ENCODE data around the gene NACC2.

Gene NACC2

GRCh38 chr9:136093995-136094881, 851 bp downstream of the NACC2 start:
- in situ Hi-C loops (cut with HindIII; ENCODE audit: low sequenced_read_pairs), result no loop called here

GRCh38 chr9:136093346-136093986, 1.6 kb downstream of the NACC2 start:
- in situ Hi-C loops (cut with HindIII; ENCODE audit: low sequenced_read_pairs), result no loop called here

GRCh38 chr9:136092741-136093140, 2.3 kb downstream of the NACC2 start:
- in situ Hi-C loops (cut with HindIII; ENCODE audit: low sequenced_read_pairs), result no loop called here

- in situ Hi-C loops (cut with HindIII; ENCODE audit: low sequenced_read_pairs), result no loop called here
Observed at GRCh38 chr9:136092353-136092650, 2.8 kb downstream of the NACC2 start.

GRCh38 chr9:136091582-136092352, 3.3 kb downstream of the NACC2 start:
- in situ Hi-C loops (cut with HindIII; ENCODE audit: low sequenced_read_pairs), result no loop called here

- in situ Hi-C loops (cut with HindIII; ENCODE audit: low sequenced_read_pairs), result no loop called here
Observed at GRCh38 chr9:136090768-136091581, 4.1 kb downstream of the NACC2 start.

- in situ Hi-C loops (cut with HindIII; ENCODE audit: low sequenced_read_pairs), result no loop called here
Observed at GRCh38 chr9:136090056-136090735, 4.9 kb downstream of the NACC2 start.

GRCh38 chr9:136089697-136090045, 5.4 kb downstream of the NACC2 start:
- in situ Hi-C loops (cut with HindIII; ENCODE audit: low sequenced_read_pairs), result no loop called here

GRCh38 chr9:136088939-136089696, 6.0 kb downstream of the NACC2 start:
- in situ Hi-C loops (cut with HindIII; ENCODE audit: low sequenced_read_pairs), result no loop called here

GRCh38 chr9:136088481-136088938, 6.6 kb downstream of the NACC2 start:
- in situ Hi-C loops (cut with HindIII; ENCODE audit: low sequenced_read_pairs), result no loop called here

- in situ Hi-C loops (cut with HindIII; ENCODE audit: low sequenced_read_pairs), result no loop called here
Observed at GRCh38 chr9:136087741-136088480, 7.2 kb downstream of the NACC2 start.

GRCh38 chr9:136086951-136087740, 7.9 kb downstream of the NACC2 start:
- in situ Hi-C loops (cut with HindIII; ENCODE audit: low sequenced_read_pairs), result no loop called here

GRCh38 chr9:136086213-136086881, 8.7 kb downstream of the NACC2 start:
- in situ Hi-C loops (cut with HindIII; ENCODE audit: low sequenced_read_pairs), result no loop called here

- in situ Hi-C loops (cut with HindIII; ENCODE audit: low sequenced_read_pairs), result no loop called here
Observed at GRCh38 chr9:136085815-136086212, 9.3 kb downstream of the NACC2 start.

- in situ Hi-C loops (cut with HindIII; ENCODE audit: low sequenced_read_pairs), result no loop called here
Observed at GRCh38 chr9:136084063-136084944, 10.8 kb downstream of the NACC2 start.

- in situ Hi-C loops (cut with HindIII; ENCODE audit: low sequenced_read_pairs), result no loop called here
Observed at GRCh38 chr9:136083558-136084062, 11.5 kb downstream of the NACC2 start.

Data from endothelial cell of hepatic sinusoid (primary cell).